Pancreas (tissue), 10 donors: Measurements from ENCODE around the gene CDKN1A. TPM values are rescaled to one million over a fixed set of nuclear protein-coding genes. Genes with fewer than 3 reads are reported as not detected.

Experiments used
- ATAC-seq, 4 donors: fragments of 200-7000 bp; cut with Tn5 transposase; one replicate each; pipeline versions ENCODE4 v1.8.0 to v1.9.1; 2020; ENCODE audit warnings: mild to moderate bottlenecking in 4 of 4, moderate library complexity in 4 of 4
- DNase-seq, 6 donors: peaks; one replicate each; pipeline ENCODE4 v3.0.0-alpha.2; 2020
- FAIRE-seq: peaks from 2 replicates; lab custom pipeline; 2012; peaks lifted over from hg19 to GRCh38; lab: Jason Lieb, UNC
- H3K27ac ChIP-seq, 4 donors: fragments of 200-600 bp; sonication (generic); 1 replicate in 3 of 4; 2 replicates in 1 of 4; pipeline versions ENCODE4 v1.5.0 to v1.8.0; 2020
- H3K27me3 ChIP-seq, 4 donors: fragments of 200-600 bp; one replicate each; pipeline ENCODE4 v1.8.0; 2021
- H3K36me3 ChIP-seq, 3 donors: fragments of 200-600 bp; sonication (generic) in 1 of 3; one replicate each; pipeline versions ENCODE4 v1.5.0 to v1.8.0; 2020 to 2021
- H3K4me1 ChIP-seq, 3 donors: fragments of 200-600 bp; one replicate each; pipeline ENCODE4 v1.8.0; 2021
- H3K4me3 ChIP-seq, 4 donors: fragments of 200-600 bp; sonication (generic) in 2 of 4; one replicate each; pipeline versions ENCODE4 v1.5.0 to v1.8.0; 2020 to 2021
- H3K9me3 ChIP-seq, 4 donors: fragments of 200-600 bp; one replicate each; pipeline ENCODE4 v1.8.0; 2021
- CTCF ChIP-seq, 4 donors: fragments of 200-600 bp; sonication (generic) in 3 of 4; IDR thresholded peaks; one replicate each; pipeline versions ENCODE4 v1.5.0 to v1.8.0; 2021; ENCODE audit warnings: antibody characterized with exemption in 4 of 4
- WGBS, 2 donors: extraction: QIAGEN DNeasy Blood & Tissue Kit; methylation state at CpG; one replicate each; pipeline ENCODE4 v1.1.7; 2013; 5-methylcytosine and 5-hydroxymethylcytosine counted together
- intact Hi-C, 3 donors: fragments of 100-400 bp; cut with DNase I; formaldehyde crosslinking; loops; one replicate each; pipeline versions ENCODE4 v1.11.1 to v1.14.2; 2022
- polyA plus RNA-seq, 2 donors: library from polyadenylated mRNA; stranded (reverse); fragments of 200-250 nt; gene quantifications; one replicate each; pipeline ENCODE4 v1.2.3, GENCODE V29; 2013
- total RNA-seq, 6 donors: library from RNA; stranded (reverse); fragmentation: NEBNext Ultra II Directional in 4 of 6; extraction: Animal tissue kit (Norgen Biotek cat#: 25700) in 4 of 6; gene quantifications; one replicate each; pipeline versions ENCODE4 v1.2.1 to v1.2.4, GENCODE V29; 2021 to 2023
- donor health status: healthy with polysubstance abuse.
- donor health status: DM: no; HTN: no; CAD: no; lungs with moderate emphysema.
- donor health status: DM: no; HTN: no; CAD: no.
- donor health status: control.
- donor health status: control.
- donor health status: Bipolar disorder and iron deficiency.
- donor health status: DM: yes; HTN: yes; CAD: no.
- donor health status: DM: no; HTN: no; CAD: no.
- donor health status: DM: no; HTN: no; CAD: no.
- donor health status: DM: yes; HTN: yes; CAD: no.

CDKN1A gene
- total and polyA plus RNA-seq, 8 donors = 22.3 to 178 (median 44.1) TPM

DNA sequence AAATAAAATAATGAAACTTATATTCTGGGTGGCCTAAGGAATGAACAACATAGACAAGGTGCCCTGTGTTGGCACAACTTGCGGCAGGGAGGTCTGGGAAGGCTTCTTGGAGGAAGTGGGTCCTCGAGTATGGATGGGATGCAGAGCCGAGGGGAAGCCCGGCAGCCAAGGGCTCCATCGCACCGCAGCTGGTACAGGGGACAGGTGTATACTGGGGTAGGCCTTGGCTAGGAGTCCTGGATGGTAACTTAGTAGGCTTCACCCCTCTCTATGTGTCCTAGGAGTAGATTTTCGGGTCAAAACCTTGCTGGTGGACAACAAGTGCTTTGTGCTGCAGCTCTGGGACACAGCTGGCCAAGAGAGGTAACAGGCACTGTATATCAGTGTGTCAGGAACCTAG is 47.1 kb downstream of the CDKN1A start:
- ATAC-seq = no peak
- Histone ChIP-seq H3K4me3 (no peak overlapping the region), H3K27me3 (no peaks in the 10 kb centered on the region), H3K4me1 (no peaks in the 10 kb centered on the region), H3K9me3 (no peaks in the 10 kb centered on the region), H3K27ac (no peak overlapping the region), H3K36me3 (no peaks in the 10 kb centered on the region)
- TF ChIP-seq CTCF (IDR thresholded peaks at IDR 0.05) = no peak
- no peak for DNase-seq
- WGBS, 2 donors = 81 to 89% methylated on average over 7 of the region's 7 CpGs
- no peak for FAIRE-seq
- intact Hi-C loops = loop anchor here in 1 of 3 donors (10.0 kb wide), 1 partner anchor 101 kb away; no protein-coding TSS in a partner anchor

GRCh38 chr6:36727505-36728021 is 49.0 kb downstream of the CDKN1A start:
- TF ChIP-seq CTCF (IDR thresholded peaks at IDR 0.05) = no peak
- WGBS, 2 donors = 84 to 88% methylated on average over 7 of the region's 7 CpGs
- H3K4me1 ChIP-seq = no peaks in the 10 kb centered on the region
- H3K4me3 ChIP-seq = no peak overlapping the region
- no peak for FAIRE-seq
- no peak for DNase-seq
- H3K27ac ChIP-seq = no peak overlapping the region
- ATAC-seq = no peak
- no peaks in the 10 kb centered on the region for H3K9me3 ChIP-seq
- no peaks in the 10 kb centered on the region for H3K36me3 ChIP-seq
- intact Hi-C loops = loop anchor here in 1 of 3 donors (10.0 kb wide), 1 partner anchor 103 kb away; no protein-coding TSS in a partner anchor
- H3K27me3 ChIP-seq = no peaks in the 10 kb centered on the region

DNA sequence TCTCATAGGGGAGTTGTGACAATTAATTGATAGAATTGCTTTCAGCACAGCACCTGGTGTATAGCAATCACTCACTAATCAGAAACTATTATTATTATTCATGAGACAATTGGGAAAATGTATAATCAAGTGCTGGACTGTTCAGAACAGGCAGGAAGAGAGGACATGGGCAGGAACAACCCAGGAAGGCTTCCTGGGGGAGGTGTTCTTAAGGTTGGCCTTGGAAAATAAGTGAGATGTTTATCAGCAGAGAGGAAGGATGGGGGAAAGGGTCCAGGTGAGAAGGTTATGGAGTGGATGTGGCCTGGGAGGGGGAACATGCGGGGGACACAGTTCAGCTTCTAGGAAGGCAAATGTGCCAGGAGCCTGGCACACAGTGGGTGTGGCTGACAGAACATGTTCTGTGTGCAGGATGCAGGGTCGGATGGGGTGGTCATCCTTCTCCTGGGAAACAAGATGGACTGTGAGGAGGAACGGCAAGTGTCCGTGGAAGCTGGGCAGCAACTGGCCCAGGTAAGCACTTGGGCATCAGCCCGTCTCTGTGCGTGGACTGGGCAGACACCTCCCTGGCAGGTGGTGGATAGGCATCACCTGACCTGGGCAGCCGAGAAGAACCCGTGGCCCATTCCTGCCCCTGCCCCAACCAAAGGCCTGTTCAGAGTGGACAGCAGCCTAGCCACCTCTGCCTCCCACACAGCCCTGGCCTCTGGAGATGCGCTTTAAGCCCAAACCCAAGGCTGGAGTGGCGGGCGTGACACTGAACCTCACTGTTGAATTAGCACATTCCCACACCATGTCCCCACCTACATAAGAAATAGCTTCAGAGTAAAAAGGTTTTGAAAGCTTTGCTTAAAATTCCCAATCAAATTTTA is 50.0 kb downstream of the CDKN1A start:
- H3K9me3 ChIP-seq = no peaks in the 10 kb centered on the region
- no peaks in the 10 kb centered on the region for H3K27me3 ChIP-seq
- no peaks in the 10 kb centered on the region for H3K4me1 ChIP-seq
- WGBS, 2 donors = 75 to 81% methylated on average over 11 of the region's 11 CpGs
- no peak overlapping the region for H3K4me3 ChIP-seq
- no peak for DNase-seq
- H3K27ac ChIP-seq = no peak overlapping the region
- intact Hi-C loops = loop anchor here in 1 of 3 donors (10.0 kb wide), 1 partner anchor 104 kb away; no protein-coding TSS in a partner anchor
- FAIRE-seq = no peak
- TF ChIP-seq CTCF (IDR thresholded peaks at IDR 0.05) = no peak
- no peaks in the 10 kb centered on the region for H3K36me3 ChIP-seq
- no peak for ATAC-seq

DNA sequence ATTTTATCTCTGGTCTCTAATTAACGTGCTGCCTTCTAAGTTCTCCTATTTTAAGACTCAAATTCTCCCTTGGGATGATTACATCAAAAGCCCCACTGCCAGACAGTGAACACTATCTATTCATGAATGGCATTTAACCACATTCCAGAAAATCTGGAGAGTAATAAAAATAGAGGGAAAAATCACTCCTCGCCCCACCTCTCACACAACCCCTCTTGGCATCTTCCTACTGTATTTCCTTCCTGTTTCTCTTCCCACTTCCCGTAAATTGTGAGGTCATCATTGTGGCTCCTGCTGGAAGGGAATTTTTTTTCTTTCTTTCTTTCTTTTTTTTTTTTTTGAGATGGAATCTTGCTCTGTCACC is 50.6 kb downstream of the CDKN1A start:
- H3K27me3 ChIP-seq = no peaks in the 10 kb centered on the region
- no peaks in the 10 kb centered on the region for H3K36me3 ChIP-seq
- intact Hi-C loops = loop anchor here in 1 of 3 donors (10.0 kb wide), 1 partner anchor 104 kb away; no protein-coding TSS in a partner anchor
- H3K4me3 ChIP-seq = no peak overlapping the region
- DNase-seq (no peak), FAIRE-seq (no peak), ATAC-seq (no peak)
- no peak for TF ChIP-seq CTCF (IDR thresholded peaks at IDR 0.05)
- H3K9me3 ChIP-seq = no peaks in the 10 kb centered on the region
- 60 to 72% methylated on average over 3 of the region's 3 CpGs for WGBS, 2 donors
- H3K27ac ChIP-seq = no peak overlapping the region
- H3K4me1 ChIP-seq = no peaks in the 10 kb centered on the region
